ENCODE results near the gene LPCAT1. TPM values are rescaled to one million over a fixed set of nuclear protein-coding genes. Genes with fewer than 3 reads are reported as not detected.
"Not testable (repeated sequence)": the region's sequence is repeated elsewhere in the genome, so short reads cannot be mapped to it uniquely, and the experiment has no call there.

Gene LPCAT1
- total RNA-seq, 1 donor from 2014 or later, result 37.9 TPM

GRCh38 chr5:1507961-1508658, 15.7 kb downstream of the LPCAT1 start:
- Mint-ChIP-seq H3K4me1 (ENCODE audit: unreplicated experiment) (peaks cover 12% of the 10 kb centered on the region), H3K36me3 (ENCODE audit: unreplicated experiment) (peaks cover 1% of the 10 kb centered on the region), H3K27ac (ENCODE audit: unreplicated experiment) (no peak overlapping the region), H3K4me3 (ENCODE audit: unreplicated experiment) (no peak overlapping the region), H3K27me3 (ENCODE audit: unreplicated experiment) (no peaks in the 10 kb centered on the region), H3K9me3 (ENCODE audit: unreplicated experiment) (no peaks in the 10 kb centered on the region)
- TF ChIP-seq, protein P1, sequence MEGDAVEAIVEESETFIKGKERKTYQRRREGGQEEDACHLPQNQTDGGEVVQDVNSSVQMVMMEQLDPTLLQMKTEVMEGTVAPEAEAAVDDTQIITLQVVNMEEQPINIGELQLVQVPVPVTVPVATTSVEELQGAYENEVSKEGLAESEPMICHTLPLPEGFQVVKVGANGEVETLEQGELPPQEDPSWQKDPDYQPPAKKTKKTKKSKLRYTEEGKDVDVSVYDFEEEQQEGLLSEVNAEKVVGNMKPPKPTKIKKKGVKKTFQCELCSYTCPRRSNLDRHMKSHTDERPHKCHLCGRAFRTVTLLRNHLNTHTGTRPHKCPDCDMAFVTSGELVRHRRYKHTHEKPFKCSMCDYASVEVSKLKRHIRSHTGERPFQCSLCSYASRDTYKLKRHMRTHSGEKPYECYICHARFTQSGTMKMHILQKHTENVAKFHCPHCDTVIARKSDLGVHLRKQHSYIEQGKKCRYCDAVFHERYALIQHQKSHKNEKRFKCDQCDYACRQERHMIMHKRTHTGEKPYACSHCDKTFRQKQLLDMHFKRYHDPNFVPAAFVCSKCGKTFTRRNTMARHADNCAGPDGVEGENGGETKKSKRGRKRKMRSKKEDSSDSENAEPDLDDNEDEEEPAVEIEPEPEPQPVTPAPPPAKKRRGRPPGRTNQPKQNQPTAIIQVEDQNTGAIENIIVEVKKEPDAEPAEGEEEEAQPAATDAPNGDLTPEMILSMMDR (IDR thresholded peaks at IDR 0.05), result no peak
- DNase-seq (ENCODE audit: extremely low spot score, unreplicated experiment), result no peak

- H3K27ac Mint-ChIP-seq (ENCODE audit: unreplicated experiment), result no peak overlapping the region
- DNase-seq (ENCODE audit: extremely low spot score, unreplicated experiment), result no peak
- no peaks in the 10 kb centered on the region for H3K36me3 Mint-ChIP-seq (ENCODE audit: unreplicated experiment)
- no peaks in the 10 kb centered on the region for H3K27me3 Mint-ChIP-seq (ENCODE audit: unreplicated experiment)
- TF ChIP-seq, protein P1 (IDR thresholded peaks at IDR 0.05), result no peak
- no peak overlapping the region for H3K4me3 Mint-ChIP-seq (ENCODE audit: unreplicated experiment)
- peaks cover 10% of the 10 kb centered on the region for H3K4me1 Mint-ChIP-seq (ENCODE audit: unreplicated experiment)
- H3K9me3 Mint-ChIP-seq (ENCODE audit: unreplicated experiment), result no peaks in the 10 kb centered on the region
These were observed 16.3 kb downstream of the LPCAT1 start for GRCh38 chr5:1507457-1507856.

DNA sequence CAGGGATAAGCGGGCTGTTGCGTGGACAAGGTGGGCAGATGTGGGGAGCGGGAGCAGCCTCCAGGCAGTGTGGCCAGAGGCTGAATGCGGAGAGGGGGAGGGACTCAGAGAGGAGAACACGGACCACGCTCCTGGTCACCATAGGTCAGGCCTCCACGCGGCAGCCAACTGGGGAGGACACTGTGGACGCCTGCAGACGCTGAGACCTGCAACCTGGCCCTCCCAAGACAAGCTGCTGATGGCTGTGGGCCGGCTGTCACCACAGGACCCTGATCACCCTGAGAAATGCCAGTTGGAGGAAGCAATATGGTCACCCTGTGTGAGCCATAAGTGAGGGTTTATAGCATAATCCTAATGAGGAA, 16.8 kb downstream of the LPCAT1 start:
- no peaks in the 10 kb centered on the region for H3K9me3 Mint-ChIP-seq (ENCODE audit: unreplicated experiment)
- TF ChIP-seq, protein P1 (IDR thresholded peaks at IDR 0.05), result no peak
- H3K4me3 Mint-ChIP-seq (ENCODE audit: unreplicated experiment), result no peak overlapping the region
- H3K4me1 Mint-ChIP-seq (ENCODE audit: unreplicated experiment), result peaks cover 8% of the 10 kb centered on the region
- DNase-seq (ENCODE audit: extremely low spot score, unreplicated experiment), result no peak
- no peak overlapping the region for H3K27ac Mint-ChIP-seq (ENCODE audit: unreplicated experiment)
- H3K27me3 Mint-ChIP-seq (ENCODE audit: unreplicated experiment), result no peaks in the 10 kb centered on the region
- H3K36me3 Mint-ChIP-seq (ENCODE audit: unreplicated experiment), result no peaks in the 10 kb centered on the region

DNA sequence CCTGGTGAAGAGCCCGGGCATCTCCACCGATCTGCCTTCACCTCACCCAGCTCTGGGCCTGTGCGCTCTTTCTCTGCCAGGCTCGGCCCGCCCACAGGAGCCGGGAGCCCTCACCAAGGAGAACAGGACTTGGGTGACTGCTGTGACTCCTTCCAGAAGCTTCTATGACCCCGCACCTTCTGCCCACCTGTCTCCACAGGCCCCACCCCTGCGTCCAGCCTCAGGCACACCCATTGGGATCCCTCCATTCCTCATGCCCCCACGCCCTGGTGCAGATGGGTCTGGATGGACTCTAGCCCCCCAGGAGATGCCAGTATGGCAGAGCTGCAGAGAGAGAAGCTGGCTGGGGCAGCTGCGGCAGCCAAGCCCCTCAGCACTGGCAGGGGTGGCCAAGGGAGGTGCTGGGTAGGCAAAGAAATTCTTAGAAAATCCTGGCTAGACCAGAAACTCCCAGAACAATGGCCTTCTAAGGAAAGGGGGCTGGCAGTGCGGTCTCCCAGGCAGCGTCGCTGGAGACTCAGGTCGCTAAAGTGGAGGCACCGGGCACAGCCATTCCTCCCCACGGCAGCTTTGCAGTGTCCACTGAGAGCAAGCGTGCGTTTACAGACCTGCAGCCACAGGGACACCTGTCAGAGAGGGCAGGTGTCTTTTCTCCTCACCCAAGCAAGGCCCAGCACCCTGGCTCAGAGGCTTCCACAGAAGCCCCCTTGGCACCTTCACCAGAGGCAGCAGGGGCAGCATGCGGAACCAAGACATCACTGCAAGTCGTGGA, 17.3 kb downstream of the LPCAT1 start:
- TF ChIP-seq, protein P1 (IDR thresholded peaks at IDR 0.05), result no peak
- Mint-ChIP-seq H3K4me1 (ENCODE audit: unreplicated experiment) (peaks cover 8% of the 10 kb centered on the region), H3K27me3 (ENCODE audit: unreplicated experiment) (no peaks in the 10 kb centered on the region), H3K27ac (ENCODE audit: unreplicated experiment) (no peak overlapping the region), H3K36me3 (ENCODE audit: unreplicated experiment) (no peaks in the 10 kb centered on the region), H3K4me3 (ENCODE audit: unreplicated experiment) (no peak overlapping the region), H3K9me3 (ENCODE audit: unreplicated experiment) (no peaks in the 10 kb centered on the region)
- no peak for DNase-seq (ENCODE audit: extremely low spot score, unreplicated experiment)

DNA sequence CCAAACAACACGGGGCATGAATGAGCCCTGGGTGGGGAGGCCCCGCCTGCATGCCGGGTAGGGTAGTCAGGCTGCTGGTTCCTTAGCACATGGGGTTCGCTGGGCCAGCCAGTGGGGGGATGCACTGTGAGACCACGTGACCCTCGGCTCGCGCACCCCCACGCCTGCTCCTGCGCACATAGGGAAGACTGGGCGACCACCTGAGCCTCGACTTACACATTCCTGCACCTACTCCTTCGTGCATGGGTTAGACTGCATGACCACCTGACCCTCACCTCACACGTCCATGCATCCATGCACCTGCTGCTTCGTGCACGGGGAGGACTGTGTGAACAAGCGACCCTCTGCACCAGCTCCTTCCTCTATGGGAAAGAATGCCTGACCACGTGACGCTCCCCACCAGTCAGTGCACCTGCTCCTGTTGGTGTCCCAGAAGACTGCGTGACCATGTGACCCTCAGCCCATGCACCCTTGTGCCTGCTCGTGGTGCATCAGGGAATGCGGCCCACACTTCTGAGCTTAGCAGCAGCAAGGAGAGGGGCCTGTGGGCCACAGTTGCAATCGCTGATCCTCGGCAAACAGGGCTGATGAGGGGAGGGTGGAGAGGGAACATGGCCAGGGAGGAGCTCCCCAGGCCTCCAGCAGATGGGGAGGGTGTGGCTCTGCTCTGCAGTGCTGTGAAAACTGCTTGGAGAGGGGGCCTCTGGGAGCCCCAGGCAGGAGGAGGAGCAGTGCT, 18.1 kb downstream of the LPCAT1 start:
- Mint-ChIP-seq H3K4me1 (ENCODE audit: unreplicated experiment) (peaks cover 8% of the 10 kb centered on the region), H3K27ac (ENCODE audit: unreplicated experiment) (no peak overlapping the region), H3K9me3 (ENCODE audit: unreplicated experiment) (no peaks in the 10 kb centered on the region), H3K27me3 (ENCODE audit: unreplicated experiment) (no peaks in the 10 kb centered on the region), H3K4me3 (ENCODE audit: unreplicated experiment) (no peak overlapping the region), H3K36me3 (ENCODE audit: unreplicated experiment) (no peaks in the 10 kb centered on the region)
- TF ChIP-seq, protein P1 (IDR thresholded peaks at IDR 0.05), result no peak
- no peak for DNase-seq (ENCODE audit: extremely low spot score, unreplicated experiment)

DNA sequence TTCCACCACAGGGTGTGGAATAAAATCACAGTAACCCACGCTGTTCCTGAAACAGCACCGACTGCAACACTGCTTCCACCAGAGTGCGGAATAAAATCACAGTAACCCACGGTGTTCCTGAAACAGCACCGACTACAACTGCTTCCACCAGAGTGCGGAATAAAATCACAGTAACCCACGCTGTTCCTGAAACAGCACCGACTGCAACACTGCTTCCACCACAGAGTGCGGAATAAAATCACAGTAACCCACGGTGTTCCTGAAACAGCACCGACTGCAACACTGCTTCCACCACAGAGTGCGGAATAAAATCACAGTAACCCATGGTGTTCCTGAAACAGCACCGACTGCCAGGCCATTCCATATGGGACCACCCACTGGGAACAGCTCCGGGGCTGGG, 18.7 kb downstream of the LPCAT1 start:
- H3K4me3 Mint-ChIP-seq (ENCODE audit: unreplicated experiment); DNase-seq (ENCODE audit: extremely low spot score, unreplicated experiment); H3K27me3 Mint-ChIP-seq (ENCODE audit: unreplicated experiment); H3K27ac Mint-ChIP-seq (ENCODE audit: unreplicated experiment); H3K9me3 Mint-ChIP-seq (ENCODE audit: unreplicated experiment); H3K36me3 Mint-ChIP-seq (ENCODE audit: unreplicated experiment); H3K4me1 Mint-ChIP-seq (ENCODE audit: unreplicated experiment): not testable (repeated sequence)
